Measurements from ENCODE around the gene RNASE8. TPM values are rescaled to one million over a fixed set of nuclear protein-coding genes. Genes with fewer than 3 reads are reported as not detected.

RNASE8 gene
- total RNA-seq, 1 donor from 2014 or later = not detected

DNA sequence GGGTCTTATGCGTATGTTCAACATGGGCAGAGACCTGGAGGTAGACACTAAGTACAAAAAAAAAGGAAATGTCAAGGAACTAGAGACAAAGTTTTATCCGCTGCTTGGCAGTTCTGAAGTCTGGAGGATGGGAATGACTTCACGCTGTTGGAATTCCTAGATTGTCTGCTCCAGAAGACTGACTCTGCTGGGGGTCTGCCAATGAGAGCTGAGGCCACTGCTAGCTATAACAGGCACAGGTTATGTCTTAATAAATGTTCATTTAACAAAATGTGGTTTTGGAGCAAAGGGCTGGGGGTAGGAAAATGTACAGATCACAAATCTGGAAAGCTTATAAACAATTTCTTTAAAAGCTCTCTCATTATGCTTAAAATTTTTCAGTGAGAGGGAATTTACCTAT lies 5.9 kb downstream of the RNASE8 start:
- Mint-ChIP-seq H3K9me3 (no peaks in the 10 kb centered on the region), H3K27me3 (ENCODE audit: low read depth) (peaks cover under 1% of the 10 kb centered on the region), H3K36me3 (no peaks in the 10 kb centered on the region), H3K4me1 (peaks cover 13% of the 10 kb centered on the region), H3K27ac (no peak overlapping the region), H3K4me3 (no peak overlapping the region)
- DNase-seq (ENCODE audit: low spot score in 2 of 2, unreplicated experiment in 2 of 2) = no peak
- TF ChIP-seq, protein P1, sequence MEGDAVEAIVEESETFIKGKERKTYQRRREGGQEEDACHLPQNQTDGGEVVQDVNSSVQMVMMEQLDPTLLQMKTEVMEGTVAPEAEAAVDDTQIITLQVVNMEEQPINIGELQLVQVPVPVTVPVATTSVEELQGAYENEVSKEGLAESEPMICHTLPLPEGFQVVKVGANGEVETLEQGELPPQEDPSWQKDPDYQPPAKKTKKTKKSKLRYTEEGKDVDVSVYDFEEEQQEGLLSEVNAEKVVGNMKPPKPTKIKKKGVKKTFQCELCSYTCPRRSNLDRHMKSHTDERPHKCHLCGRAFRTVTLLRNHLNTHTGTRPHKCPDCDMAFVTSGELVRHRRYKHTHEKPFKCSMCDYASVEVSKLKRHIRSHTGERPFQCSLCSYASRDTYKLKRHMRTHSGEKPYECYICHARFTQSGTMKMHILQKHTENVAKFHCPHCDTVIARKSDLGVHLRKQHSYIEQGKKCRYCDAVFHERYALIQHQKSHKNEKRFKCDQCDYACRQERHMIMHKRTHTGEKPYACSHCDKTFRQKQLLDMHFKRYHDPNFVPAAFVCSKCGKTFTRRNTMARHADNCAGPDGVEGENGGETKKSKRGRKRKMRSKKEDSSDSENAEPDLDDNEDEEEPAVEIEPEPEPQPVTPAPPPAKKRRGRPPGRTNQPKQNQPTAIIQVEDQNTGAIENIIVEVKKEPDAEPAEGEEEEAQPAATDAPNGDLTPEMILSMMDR (IDR thresholded peaks at IDR 0.05; ENCODE audit: unreplicated experiment) = no peak

DNA sequence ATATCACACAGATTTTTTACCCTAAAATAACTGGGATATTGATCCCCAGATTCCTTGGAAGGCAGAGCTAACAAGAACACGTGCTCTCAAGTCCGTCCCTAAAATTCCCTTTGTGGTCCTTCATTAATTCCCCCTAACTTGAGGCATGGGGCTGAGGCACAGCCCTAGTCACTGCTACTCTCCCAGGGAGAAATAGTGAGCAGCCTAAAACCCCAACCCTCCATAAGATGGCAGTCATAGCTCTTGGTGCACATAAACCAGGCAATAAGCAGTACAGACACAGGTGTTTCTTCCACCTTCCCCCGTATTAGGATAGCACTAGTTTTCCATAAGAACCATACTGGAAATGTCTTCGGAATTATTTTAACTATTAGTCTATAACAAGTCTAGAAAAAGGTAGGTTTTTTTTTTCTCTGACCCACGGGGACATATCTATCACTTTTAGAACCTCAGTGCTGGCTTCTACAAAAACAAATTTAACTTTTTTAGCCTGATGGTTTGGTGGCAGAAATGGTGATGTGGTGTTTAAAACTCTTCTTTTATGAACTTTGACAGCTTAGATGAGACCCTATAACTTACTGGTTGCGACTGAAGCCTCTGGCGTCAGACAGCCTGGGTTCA lies 9.4 kb downstream of the RNASE8 start:
- no peak overlapping the region for H3K4me3 Mint-ChIP-seq
- no peaks in the 10 kb centered on the region for H3K9me3 Mint-ChIP-seq
- H3K27ac Mint-ChIP-seq = no peak overlapping the region
- H3K36me3 Mint-ChIP-seq = no peaks in the 10 kb centered on the region
- TF ChIP-seq, protein P1 (IDR thresholded peaks at IDR 0.05; ENCODE audit: unreplicated experiment) = no peak
- peaks cover 28% of the 10 kb centered on the region for H3K4me1 Mint-ChIP-seq
- peaks cover 7% of the 10 kb centered on the region for H3K27me3 Mint-ChIP-seq (ENCODE audit: low read depth)
- DNase-seq (ENCODE audit: low spot score in 2 of 2, unreplicated experiment in 2 of 2) = no peak

DNA sequence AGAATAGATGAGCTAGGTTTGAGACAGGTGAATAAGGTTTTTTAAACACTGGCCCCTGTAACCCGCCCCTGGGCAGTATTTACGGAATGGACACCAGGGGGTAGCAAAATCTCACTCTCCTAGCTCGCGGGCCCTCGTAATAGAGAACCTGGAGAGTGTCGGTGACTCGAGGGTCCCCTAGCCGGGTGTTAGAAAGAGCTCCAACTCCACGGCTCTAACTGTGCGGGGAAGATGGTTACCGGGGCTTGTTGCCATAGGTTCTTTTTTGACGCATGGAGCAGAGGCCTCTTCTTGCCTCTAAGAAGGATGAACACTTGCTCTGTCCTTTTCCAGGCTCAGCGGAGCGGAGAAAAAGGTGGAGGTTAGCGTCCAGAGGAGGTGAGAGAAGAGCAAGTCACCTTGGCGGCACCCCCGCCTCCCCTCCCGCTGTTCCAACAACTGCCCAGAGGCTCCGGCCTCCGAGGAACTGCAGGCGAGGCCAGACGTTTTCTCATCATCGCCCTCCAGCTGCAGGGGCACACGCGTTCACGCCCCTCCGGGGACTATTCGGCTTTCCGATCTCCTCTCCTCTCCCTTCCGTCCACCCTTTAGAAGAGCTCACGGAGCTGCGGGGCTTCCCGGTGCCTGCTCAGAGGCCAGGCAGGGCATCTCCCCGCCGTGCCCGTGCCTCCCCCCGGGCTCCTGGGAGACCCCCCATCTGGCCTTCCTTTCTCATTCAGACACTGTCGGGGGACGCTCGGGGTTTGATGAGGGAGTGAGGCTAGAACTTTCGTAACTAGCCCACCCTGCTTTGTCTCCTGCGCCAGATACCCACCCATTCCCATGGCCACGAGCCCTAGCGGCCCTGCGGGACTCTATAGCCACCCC lies 11.1 kb downstream of the RNASE8 start:
- peaks cover 5% of the 10 kb centered on the region for H3K36me3 Mint-ChIP-seq
- H3K27ac Mint-ChIP-seq = peak overlapping the region; percentile 95
- peaks cover 33% of the 10 kb centered on the region for H3K4me1 Mint-ChIP-seq
- peak in 1 of 2 experiments; percentile 58 for DNase-seq (ENCODE audit: low spot score in 2 of 2, unreplicated experiment in 2 of 2)
- H3K4me3 Mint-ChIP-seq = peak overlapping the region; percentile 88
- TF ChIP-seq, protein P1 (IDR thresholded peaks at IDR 0.05; ENCODE audit: unreplicated experiment) = peak; percentile 43
- peaks cover 7% of the 10 kb centered on the region for H3K27me3 Mint-ChIP-seq (ENCODE audit: low read depth)
- H3K9me3 Mint-ChIP-seq = no peaks in the 10 kb centered on the region

DNA sequence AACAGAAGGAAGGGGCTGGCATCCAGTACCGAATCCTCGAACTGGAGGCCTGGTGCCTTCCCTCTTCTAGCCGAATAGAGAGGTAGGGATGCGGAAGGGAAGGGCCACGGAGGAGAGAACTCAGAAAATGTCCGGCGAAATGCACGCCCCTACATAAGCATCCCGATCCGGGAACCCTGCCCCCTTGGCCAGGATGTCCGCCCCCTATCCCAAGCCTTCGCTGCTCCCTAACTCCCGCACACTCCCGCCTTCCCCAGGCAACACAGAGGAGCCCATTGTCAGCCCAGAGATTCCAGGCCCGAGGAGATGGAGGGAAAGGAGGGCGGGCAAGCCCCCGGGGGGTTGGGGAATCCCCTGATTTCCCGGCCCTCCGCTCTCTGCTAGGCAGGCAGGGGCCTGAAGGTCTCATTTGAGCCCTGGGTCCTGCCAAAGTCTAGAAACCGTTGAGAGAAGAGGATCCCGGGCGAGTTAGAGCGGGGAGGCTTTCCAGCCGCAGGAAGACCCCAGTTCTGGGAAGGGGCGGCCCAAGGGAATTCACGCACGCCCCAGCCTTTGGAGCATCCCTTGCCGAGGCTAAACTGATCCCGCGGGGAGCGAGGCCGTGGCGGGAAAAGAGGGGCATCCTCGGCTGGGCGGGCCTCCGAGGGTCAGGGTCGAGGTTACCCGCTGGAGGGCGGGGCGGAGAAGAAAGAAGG lies 11.9 kb downstream of the RNASE8 start:
- H3K36me3 Mint-ChIP-seq = peaks cover 5% of the 10 kb centered on the region
- peak overlapping the region; percentile 88 for H3K4me3 Mint-ChIP-seq
- H3K27ac Mint-ChIP-seq = peak overlapping the region; percentile 95
- H3K9me3 Mint-ChIP-seq = no peaks in the 10 kb centered on the region
- no peak for DNase-seq (ENCODE audit: low spot score in 2 of 2, unreplicated experiment in 2 of 2)
- TF ChIP-seq, protein P1 (IDR thresholded peaks at IDR 0.05; ENCODE audit: unreplicated experiment) = no peak
- H3K4me1 Mint-ChIP-seq = peaks cover 31% of the 10 kb centered on the region
- H3K27me3 Mint-ChIP-seq (ENCODE audit: low read depth) = peaks cover 7% of the 10 kb centered on the region

DNA sequence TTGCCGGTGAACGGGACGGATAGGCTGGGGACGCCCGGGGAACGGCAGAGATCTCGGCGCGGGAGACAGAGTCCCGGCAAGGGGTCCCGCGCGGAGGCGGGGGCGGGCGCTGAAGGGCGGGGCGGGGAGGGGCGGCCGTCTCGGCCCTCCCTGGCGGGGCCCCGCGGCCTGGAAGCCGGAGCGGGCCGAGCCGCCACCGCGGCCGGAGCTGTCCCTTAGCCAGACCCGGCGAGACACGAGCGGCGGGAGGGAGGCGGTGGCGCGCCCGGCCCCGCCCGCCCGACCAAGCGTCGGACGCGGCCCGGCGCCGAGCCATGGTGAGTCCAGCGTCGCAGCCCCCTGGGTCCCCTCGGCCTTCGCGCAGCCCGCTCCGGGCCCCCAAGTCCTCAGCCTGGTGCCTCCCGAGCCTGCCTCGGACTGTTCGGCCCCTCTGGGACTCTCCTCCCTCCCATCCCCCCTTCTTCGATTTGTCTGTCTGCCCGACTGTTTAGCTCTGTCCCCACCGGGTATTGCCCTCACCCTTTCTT lies 12.5 kb downstream of the RNASE8 start, which contains the start of gene ARHGEF40:
Gene ARHGEF40, plus strand, starts transcription at position 222 of the 527 bp plus-strand sequence. Its CDS starts 93 bp downstream, at position 315.
- Mint-ChIP-seq H3K9me3 (no peaks in the 10 kb centered on the region), H3K27ac (peak within 1 kb of the TSS; percentile 95), H3K36me3 (peaks cover 5% of the 10 kb centered on the region), H3K27me3 (ENCODE audit: low read depth) (peaks cover 7% of the 10 kb centered on the region), H3K4me3 (peak within 1 kb of the TSS; percentile 88), H3K4me1 (peaks cover 31% of the 10 kb centered on the region)
- peak in 1 of 2 experiments; percentile 59 for DNase-seq (ENCODE audit: low spot score in 2 of 2, unreplicated experiment in 2 of 2)
- TF ChIP-seq, protein P1 (IDR thresholded peaks at IDR 0.05; ENCODE audit: unreplicated experiment) = no peak

Data from mesothelial cell of epicardium (in vitro differentiated cells).